Parathyroid adenoma (tissue), 2 donors: ENCODE measurements around the gene ELAPOR1.

Experiments
- H2AFZ ChIP-seq: fragments of 300-600 bp; sonication (generic); one replicate; pipeline ENCODE4 v1.7.0; 2017; ENCODE audit warnings: antibody characterized with exemption, mild to moderate bottlenecking
- H3K27ac ChIP-seq: fragments of 300-600 bp; sonication (generic); one replicate; pipeline ENCODE4 v1.7.0; 2017
- H3K27me3 ChIP-seq: fragments of 300-600 bp; sonication (generic); one replicate; pipeline ENCODE4 v1.7.0; 2017; ENCODE audit warnings: low read length; ENCODE audit not compliant: control insufficient read depth, insufficient read depth
- H3K36me3 ChIP-seq: fragments of 300-600 bp; sonication (generic); one replicate; pipeline ENCODE4 v1.7.0; 2017; ENCODE audit warnings: low read length; ENCODE audit not compliant: control insufficient read depth, insufficient read depth
- H3K4me1 ChIP-seq: fragments of 300-600 bp; sonication (generic); one replicate; pipeline ENCODE4 v1.7.0; 2017; ENCODE audit warnings: control low read depth
- H3K4me2 ChIP-seq: fragments of 300-600 bp; sonication (generic); one replicate; pipeline ENCODE4 v1.7.0; 2017; ENCODE audit warnings: low read length
- H3K4me3 ChIP-seq: fragments of 300-600 bp; sonication (generic); one replicate; pipeline ENCODE4 v1.7.0; 2017; ENCODE audit warnings: low read depth, low read length
- H3K79me2 ChIP-seq: fragments of 300-600 bp; sonication (generic); one replicate; pipeline ENCODE4 v1.7.0; 2017; ENCODE audit warnings: control low read depth
- H3K9ac ChIP-seq: fragments of 300-600 bp; sonication (generic); one replicate; pipeline ENCODE4 v1.7.0; 2017; ENCODE audit warnings: mild to moderate bottlenecking
- H3K9me3 ChIP-seq: fragments of 300-600 bp; sonication (generic); one replicate; pipeline ENCODE4 v1.7.0; 2017; ENCODE audit warnings: low read length; ENCODE audit not compliant: control insufficient read depth
- CTCF ChIP-seq: fragments of 300-600 bp; sonication (generic); IDR thresholded peaks from one replicate; pipeline ENCODE4 v1.7.0; 2017; ENCODE audit warnings: antibody characterized with exemption, mild to moderate bottlenecking
- donor health status: primary hyperparathyroidism.

Gene ELAPOR1

DNA sequence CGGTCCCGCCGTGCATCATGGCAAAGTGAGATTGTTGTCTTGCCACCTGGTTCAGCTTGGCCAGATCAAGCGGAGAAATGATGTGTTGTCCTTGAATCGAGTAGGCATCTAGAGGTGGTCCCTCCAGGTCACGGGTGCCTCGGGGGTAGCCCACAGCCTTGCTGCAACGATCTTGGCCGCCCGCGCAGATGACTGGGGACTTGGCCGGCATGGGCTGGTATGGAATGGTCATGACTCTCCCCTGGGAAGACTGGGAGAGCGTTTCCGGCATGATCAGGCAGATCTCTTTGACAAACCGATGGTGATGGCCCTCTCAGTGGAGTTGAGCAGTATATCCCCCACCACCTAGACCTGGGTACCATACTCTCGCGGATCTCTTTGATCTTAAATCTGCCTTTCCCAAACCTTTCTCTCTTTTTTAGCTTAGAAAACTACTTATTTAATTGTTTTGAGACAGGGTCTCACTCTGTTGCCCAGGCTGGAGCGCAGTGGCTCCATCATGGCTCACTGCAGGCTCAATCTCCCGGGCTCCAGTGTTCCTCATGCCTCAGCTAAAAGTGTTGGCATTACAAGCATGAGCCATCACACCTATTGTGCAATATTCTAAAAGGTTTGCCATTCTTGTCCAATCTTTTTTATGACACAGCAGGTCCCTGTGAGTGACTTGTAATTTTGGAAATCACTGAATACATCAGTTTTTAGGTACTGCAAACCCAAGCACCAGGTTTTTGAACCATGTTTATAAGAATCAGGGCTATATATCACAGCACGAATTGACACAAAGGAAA lies 9.4 kb upstream of the ELAPOR1 start:
- no peaks in the 10 kb centered on the region for H3K79me2 ChIP-seq
- H3K4me1 ChIP-seq = no peaks in the 10 kb centered on the region
- H3K9me3 ChIP-seq = no peaks in the 10 kb centered on the region
- H3K4me3 ChIP-seq = no peak overlapping the region
- no peak overlapping the region for H2AFZ ChIP-seq
- H3K4me2 ChIP-seq = no peak overlapping the region
- no peaks in the 10 kb centered on the region for H3K36me3 ChIP-seq
- no peak overlapping the region for H3K9ac ChIP-seq
- no peak overlapping the region for H3K27ac ChIP-seq
- H3K27me3 ChIP-seq = no peaks in the 10 kb centered on the region
- TF ChIP-seq CTCF = no peak

GRCh38 chr1:109105881-109106280 lies 8.0 kb upstream of the ELAPOR1 start:
- no peaks in the 10 kb centered on the region for H3K27me3 ChIP-seq
- H3K9ac ChIP-seq = no peak overlapping the region
- no peaks in the 10 kb centered on the region for H3K79me2 ChIP-seq
- H3K4me1 ChIP-seq = no peaks in the 10 kb centered on the region
- H3K9me3 ChIP-seq = no peaks in the 10 kb centered on the region
- TF ChIP-seq CTCF = no peak
- no peak overlapping the region for H3K27ac ChIP-seq
- H3K36me3 ChIP-seq = no peaks in the 10 kb centered on the region
- no peak overlapping the region for H3K4me2 ChIP-seq
- no peak overlapping the region for H3K4me3 ChIP-seq
- H2AFZ ChIP-seq = no peak overlapping the region

- Histone ChIP-seq H3K36me3 (no peaks in the 10 kb centered on the region), H3K27me3 (no peaks in the 10 kb centered on the region), H3K9ac (no peak overlapping the region), H3K27ac (no peak overlapping the region), H3K4me2 (no peak overlapping the region), H2AFZ (no peak overlapping the region), H3K9me3 (no peaks in the 10 kb centered on the region), H3K4me3 (no peak overlapping the region), H3K79me2 (no peaks in the 10 kb centered on the region), H3K4me1 (no peaks in the 10 kb centered on the region)
- TF ChIP-seq CTCF = no peak
These were observed 6.1 kb upstream of the ELAPOR1 start for GRCh38 chr1:109107785-109108184.

GRCh38 chr1:109109906-109110305 lies 4.0 kb upstream of the ELAPOR1 start:
- no peak overlapping the region for H3K9ac ChIP-seq

More at GRCh38 chr1:109109906-109110305, 4.0 kb upstream of the ELAPOR1 start:
- no peak for TF ChIP-seq CTCF
- Histone ChIP-seq H3K4me3 (no peak overlapping the region), H3K27me3 (no peaks in the 10 kb centered on the region), H3K36me3 (no peaks in the 10 kb centered on the region), H3K27ac (no peak overlapping the region), H3K9me3 (no peaks in the 10 kb centered on the region), H3K4me2 (no peak overlapping the region), H2AFZ (no peak overlapping the region), H3K4me1 (peaks cover 3% of the 10 kb centered on the region), H3K79me2 (no peaks in the 10 kb centered on the region)
